ENCODE results near the gene OR4C6.

Gene OR4C6

GRCh38 chr11:55661901-55662300 lies at the start of gene OR4C6:
OR4C6 (plus strand) TSS chr11:55662201; CDS start chr11:55665167, 2,966 bp downstream.
- no peak within 1 kb of the TSS for H3K27ac ChIP-seq (ENCODE audit: low read depth, low read length)
- H3K9ac ChIP-seq (ENCODE audit: low read depth, low read length): no peak within 1 kb of the TSS
- no peaks in the 10 kb centered on the region for H3K27me3 ChIP-seq (ENCODE audit: control insufficient read depth, insufficient read depth, low read length)
- H3K9me3 ChIP-seq (ENCODE audit: control insufficient read depth, insufficient read depth, low read length): peaks cover 93% of the 10 kb centered on the region
- H3K4me3 ChIP-seq (ENCODE audit: low read depth, low read length): no peak within 1 kb of the TSS; the same call in 1 of the 2 replicates
- no peaks in the 10 kb centered on the region for H3K36me3 ChIP-seq (ENCODE audit: control insufficient read depth, insufficient read depth, low read length)
- H3K4me1 ChIP-seq (ENCODE audit: control insufficient read depth, insufficient read depth, low read length): no peaks in the 10 kb centered on the region

DNA sequence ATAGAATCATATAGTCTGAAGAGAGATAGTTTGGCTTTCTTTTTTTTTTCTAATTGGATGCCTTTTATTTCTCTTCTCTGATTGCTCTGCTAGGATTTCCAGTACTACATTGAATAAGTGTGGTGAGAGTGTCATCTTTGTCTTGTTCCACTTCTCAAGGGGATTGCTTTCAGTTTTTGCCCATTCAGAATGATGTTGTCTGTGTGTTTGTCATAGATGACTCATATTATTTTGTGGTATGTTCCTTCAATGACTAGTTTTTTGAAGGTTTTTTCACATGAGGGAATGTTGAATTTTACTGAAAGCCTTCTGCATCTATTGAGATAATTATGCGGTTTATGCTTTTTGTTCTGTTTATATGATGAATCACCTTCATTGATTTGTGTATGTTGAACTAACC lies 37.5 kb upstream of the OR4C6 start:
- H3K27ac ChIP-seq (ENCODE audit: low read depth, low read length): no peak overlapping the region
- H3K9ac ChIP-seq (ENCODE audit: low read depth, low read length): no peak overlapping the region
- no peaks in the 10 kb centered on the region for H3K36me3 ChIP-seq (ENCODE audit: control insufficient read depth, insufficient read depth, low read length)
- H3K4me1 ChIP-seq (ENCODE audit: control insufficient read depth, insufficient read depth, low read length): no peaks in the 10 kb centered on the region
- H3K9me3 ChIP-seq (ENCODE audit: control insufficient read depth, insufficient read depth, low read length): peaks cover 71% of the 10 kb centered on the region
- no peaks in the 10 kb centered on the region for H3K27me3 ChIP-seq (ENCODE audit: control insufficient read depth, insufficient read depth, low read length)
- no peak overlapping the region for H3K4me3 ChIP-seq (ENCODE audit: low read depth, low read length)

DNA sequence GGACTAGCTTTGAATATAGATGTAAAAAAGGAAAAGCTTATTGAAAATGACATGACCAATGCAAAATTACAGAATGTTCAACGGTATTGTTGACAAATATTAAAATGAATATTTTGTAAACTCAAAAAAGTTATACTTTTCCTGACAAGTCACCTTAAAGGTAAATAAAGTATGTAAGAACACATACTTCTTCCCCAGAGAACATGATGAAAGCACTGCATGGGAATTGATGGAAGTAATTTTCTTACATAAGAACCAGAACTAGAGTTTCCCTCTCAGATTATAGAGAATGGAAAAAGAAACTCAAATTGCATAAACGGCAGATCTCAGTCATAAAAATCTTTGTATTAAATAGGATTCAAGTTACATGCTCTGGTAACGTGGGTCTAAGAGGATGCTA lies 27.2 kb upstream of the OR4C6 start, which contains the start of gene OR4P4:
Gene OR4P4, plus strand, starts transcription at position 301 of the 400 bp plus-strand sequence.
- no peaks in the 10 kb centered on the region for H3K36me3 ChIP-seq (ENCODE audit: control insufficient read depth, insufficient read depth, low read length)
- no peak within 1 kb of the TSS for H3K27ac ChIP-seq (ENCODE audit: low read depth, low read length)
- H3K4me1 ChIP-seq (ENCODE audit: control insufficient read depth, insufficient read depth, low read length): no peaks in the 10 kb centered on the region
- H3K27me3 ChIP-seq (ENCODE audit: control insufficient read depth, insufficient read depth, low read length): no peaks in the 10 kb centered on the region
- H3K9ac ChIP-seq (ENCODE audit: low read depth, low read length): no peak within 1 kb of the TSS
- peaks cover 97% of the 10 kb centered on the region for H3K9me3 ChIP-seq (ENCODE audit: control insufficient read depth, insufficient read depth, low read length)
- H3K4me3 ChIP-seq (ENCODE audit: low read depth, low read length): no peak within 1 kb of the TSS; the same call in 1 of the 2 replicates

- Histone ChIP-seq H3K9ac (ENCODE audit: low read depth, low read length) (no peak within 1 kb of the TSS), H3K27ac (ENCODE audit: low read depth, low read length) (no peak within 1 kb of the TSS), H3K4me1 (ENCODE audit: control insufficient read depth, insufficient read depth, low read length) (no peaks in the 10 kb centered on the region), H3K4me3 (ENCODE audit: low read depth, low read length) (no peak within 1 kb of the TSS; the same call in 1 of the 2 replicates), H3K27me3 (ENCODE audit: control insufficient read depth, insufficient read depth, low read length) (no peaks in the 10 kb centered on the region), H3K9me3 (ENCODE audit: control insufficient read depth, insufficient read depth, low read length) (peaks cover 97% of the 10 kb centered on the region), H3K36me3 (ENCODE audit: control insufficient read depth, insufficient read depth, low read length) (no peaks in the 10 kb centered on the region)
These were observed 14.0 kb upstream of the OR4C6 start, which contains the start of gene OR4S2 for GRCh38 chr11:55648027-55648426. OR4S2 (plus strand) TSS chr11:55648327; CDS start chr11:55650904, 2,577 bp downstream.

GRCh38 chr11:55652560-55652959 lies 9.4 kb upstream of the OR4C6 start:
- Histone ChIP-seq H3K27me3 (ENCODE audit: control insufficient read depth, insufficient read depth, low read length) (no peaks in the 10 kb centered on the region), H3K36me3 (ENCODE audit: control insufficient read depth, insufficient read depth, low read length) (no peaks in the 10 kb centered on the region), H3K4me3 (ENCODE audit: low read depth, low read length) (no peak overlapping the region), H3K9me3 (ENCODE audit: control insufficient read depth, insufficient read depth, low read length) (peaks cover 96% of the 10 kb centered on the region), H3K9ac (ENCODE audit: low read depth, low read length) (no peak overlapping the region), H3K27ac (ENCODE audit: low read depth, low read length) (no peak overlapping the region), H3K4me1 (ENCODE audit: control insufficient read depth, insufficient read depth, low read length) (no peaks in the 10 kb centered on the region)

GRCh38 chr11:55655096-55655495 lies 6.9 kb upstream of the OR4C6 start:
- Histone ChIP-seq H3K27me3 (ENCODE audit: control insufficient read depth, insufficient read depth, low read length) (no peaks in the 10 kb centered on the region), H3K4me1 (ENCODE audit: control insufficient read depth, insufficient read depth, low read length) (no peaks in the 10 kb centered on the region), H3K9ac (ENCODE audit: low read depth, low read length) (no peak overlapping the region), H3K9me3 (ENCODE audit: control insufficient read depth, insufficient read depth, low read length) (peaks cover 97% of the 10 kb centered on the region), H3K36me3 (ENCODE audit: control insufficient read depth, insufficient read depth, low read length) (no peaks in the 10 kb centered on the region), H3K27ac (ENCODE audit: low read depth, low read length) (no peak overlapping the region), H3K4me3 (ENCODE audit: low read depth, low read length) (no peak overlapping the region)

DNA sequence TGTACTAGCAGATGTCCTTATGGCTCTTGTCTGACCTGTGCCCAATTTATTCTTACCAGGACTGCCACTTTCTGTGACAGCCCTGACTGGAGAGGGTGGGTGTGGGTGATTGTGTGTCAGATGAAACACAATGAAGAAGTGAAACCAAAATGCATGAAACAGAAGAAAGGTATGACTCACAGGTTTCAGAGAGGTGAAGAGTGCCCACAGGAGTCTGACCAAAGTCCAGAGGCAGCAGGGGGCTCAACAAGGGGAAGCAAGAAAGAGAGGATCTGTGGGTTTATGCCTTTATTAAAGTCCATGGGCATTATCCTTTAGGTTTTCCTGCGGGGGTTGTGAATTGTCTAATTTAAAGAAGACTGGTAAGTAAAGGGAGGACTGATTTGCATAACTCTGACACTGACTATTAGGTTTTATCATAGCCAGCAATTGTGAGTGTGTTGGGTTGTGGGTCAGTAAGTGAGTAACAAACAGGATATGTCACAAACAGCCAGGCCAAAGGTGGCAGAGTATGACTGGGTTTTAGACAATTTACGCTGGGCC lies 3.9 kb upstream of the OR4C6 start:
- Histone ChIP-seq H3K9ac (ENCODE audit: low read depth, low read length) (no peak overlapping the region), H3K9me3 (ENCODE audit: control insufficient read depth, insufficient read depth, low read length) (peaks cover 94% of the 10 kb centered on the region), H3K27me3 (ENCODE audit: control insufficient read depth, insufficient read depth, low read length) (no peaks in the 10 kb centered on the region), H3K36me3 (ENCODE audit: control insufficient read depth, insufficient read depth, low read length) (no peaks in the 10 kb centered on the region), H3K27ac (ENCODE audit: low read depth, low read length) (no peak overlapping the region), H3K4me1 (ENCODE audit: control insufficient read depth, insufficient read depth, low read length) (no peaks in the 10 kb centered on the region), H3K4me3 (ENCODE audit: low read depth, low read length) (no peak overlapping the region)

DNA sequence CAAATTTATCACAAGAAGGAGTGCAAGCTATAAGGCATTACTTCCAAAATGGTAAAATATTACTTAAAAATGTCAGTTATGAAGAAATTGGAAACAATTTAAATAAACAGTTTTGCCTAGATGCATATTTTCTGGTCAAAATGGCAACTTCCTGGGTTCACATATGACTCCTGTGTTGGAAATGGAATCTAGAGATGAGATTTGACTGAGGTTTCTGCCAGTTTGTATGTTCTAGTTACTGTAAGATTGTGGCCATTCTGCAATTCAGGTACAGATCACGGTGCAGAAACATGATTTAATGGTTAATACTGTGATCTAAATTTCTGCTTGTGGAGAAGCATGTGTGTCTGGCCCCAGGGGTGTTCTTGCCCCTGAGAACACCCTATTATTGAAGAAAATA lies 3.4 kb upstream of the OR4C6 start:
- Histone ChIP-seq H3K4me1 (ENCODE audit: control insufficient read depth, insufficient read depth, low read length) (no peaks in the 10 kb centered on the region), H3K9me3 (ENCODE audit: control insufficient read depth, insufficient read depth, low read length) (peaks cover 93% of the 10 kb centered on the region), H3K4me3 (ENCODE audit: low read depth, low read length) (no peak overlapping the region), H3K27me3 (ENCODE audit: control insufficient read depth, insufficient read depth, low read length) (no peaks in the 10 kb centered on the region), H3K9ac (ENCODE audit: low read depth, low read length) (no peak overlapping the region), H3K27ac (ENCODE audit: low read depth, low read length) (no peak overlapping the region), H3K36me3 (ENCODE audit: control insufficient read depth, insufficient read depth, low read length) (no peaks in the 10 kb centered on the region)

DNA sequence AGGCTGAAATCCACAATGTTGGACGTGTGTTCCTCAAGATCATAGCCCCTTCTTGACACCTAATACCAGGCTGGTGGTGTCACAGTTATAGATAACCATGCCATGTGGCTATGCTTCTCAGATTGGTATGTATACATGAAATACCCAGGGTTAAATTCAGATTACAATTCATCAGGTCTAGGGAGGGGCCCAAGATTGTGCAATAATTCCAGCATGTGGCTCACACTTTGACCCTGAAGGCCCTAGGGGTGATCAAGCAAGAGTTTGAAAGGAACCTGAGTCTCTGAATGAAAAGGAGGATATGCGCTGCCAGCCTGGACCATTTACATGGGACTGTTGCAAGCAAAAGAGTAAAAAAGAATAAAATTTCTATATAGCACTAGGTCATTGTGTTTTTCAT lies 7.4 kb downstream of the OR4C6 start:
- H3K27ac ChIP-seq (ENCODE audit: low read depth, low read length): no peak overlapping the region
- no peaks in the 10 kb centered on the region for H3K27me3 ChIP-seq (ENCODE audit: control insufficient read depth, insufficient read depth, low read length)
- no peak overlapping the region for H3K4me3 ChIP-seq (ENCODE audit: low read depth, low read length)
- H3K4me1 ChIP-seq (ENCODE audit: control insufficient read depth, insufficient read depth, low read length): no peaks in the 10 kb centered on the region
- no peaks in the 10 kb centered on the region for H3K36me3 ChIP-seq (ENCODE audit: control insufficient read depth, insufficient read depth, low read length)
- H3K9me3 ChIP-seq (ENCODE audit: control insufficient read depth, insufficient read depth, low read length): peaks cover 93% of the 10 kb centered on the region
- no peak overlapping the region for H3K9ac ChIP-seq (ENCODE audit: low read depth, low read length)

DNA sequence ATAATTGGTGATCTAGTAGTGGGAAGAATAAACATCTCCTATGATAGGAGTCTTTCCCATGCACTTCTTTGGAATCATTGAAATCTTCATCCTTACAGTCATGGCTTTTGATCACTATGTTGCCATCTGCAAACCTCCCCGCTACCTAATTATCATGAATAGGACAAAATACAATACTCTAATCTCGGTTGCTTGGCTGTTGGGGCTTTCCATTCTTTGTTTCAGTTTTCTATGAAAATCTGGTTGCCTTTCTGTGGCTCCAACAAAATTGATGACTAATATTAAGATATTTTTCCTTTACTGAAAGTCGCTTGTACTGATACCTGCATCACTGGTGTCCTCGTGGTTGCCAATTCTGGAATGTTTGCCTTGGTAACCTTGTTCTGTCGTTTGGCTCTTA lies 11.9 kb downstream of the OR4C6 start:
- no peaks in the 10 kb centered on the region for H3K27me3 ChIP-seq (ENCODE audit: control insufficient read depth, insufficient read depth, low read length)
- H3K9ac ChIP-seq (ENCODE audit: low read depth, low read length): no peak overlapping the region
- peaks cover 91% of the 10 kb centered on the region for H3K9me3 ChIP-seq (ENCODE audit: control insufficient read depth, insufficient read depth, low read length)
- no peaks in the 10 kb centered on the region for H3K36me3 ChIP-seq (ENCODE audit: control insufficient read depth, insufficient read depth, low read length)
- H3K4me3 ChIP-seq (ENCODE audit: low read depth, low read length): no peak overlapping the region
- H3K4me1 ChIP-seq (ENCODE audit: control insufficient read depth, insufficient read depth, low read length): no peaks in the 10 kb centered on the region
- no peak overlapping the region for H3K27ac ChIP-seq (ENCODE audit: low read depth, low read length)

- Histone ChIP-seq H3K27ac (ENCODE audit: low read depth, low read length) (no peak overlapping the region), H3K4me1 (ENCODE audit: control insufficient read depth, insufficient read depth, low read length) (no peaks in the 10 kb centered on the region), H3K9ac (ENCODE audit: low read depth, low read length) (no peak overlapping the region), H3K27me3 (ENCODE audit: control insufficient read depth, insufficient read depth, low read length) (no peaks in the 10 kb centered on the region), H3K36me3 (ENCODE audit: control insufficient read depth, insufficient read depth, low read length) (no peaks in the 10 kb centered on the region), H3K9me3 (ENCODE audit: control insufficient read depth, insufficient read depth, low read length) (peaks cover 68% of the 10 kb centered on the region), H3K4me3 (ENCODE audit: low read depth, low read length) (no peak overlapping the region)
These were observed 35.8 kb downstream of the OR4C6 start for GRCh38 chr11:55697817-55698216.
